IMR-90 (cell line): Measurements from ENCODE around the gene RPP25. TPM values are rescaled to one million over a fixed set of nuclear protein-coding genes. Genes with fewer than 3 reads are reported as not detected.

Experiments used
- ATAC-seq: fragments of 200-7000 bp; cut with Tn5 transposase; 2 replicates; pipeline ENCODE4 v1.9.1; 2020; ENCODE audit warnings: low read depth, mild to moderate bottlenecking, moderate library complexity
- BruUV-seq: library from RNA; stranded (reverse); fragments of 400-500 nt; replicated peaks from 2 replicates; lab custom pipeline; 2021; lab: Mats Ljungman, UMichigan
- CTCF ChIA-PET: fragments of 300-600 bp; formaldehyde crosslinking; extraction: SDS; loops from one replicate; lab custom pipeline; 2021; ENCODE audit warnings: antibody characterized with exemption; lab: Yijun Ruan, JAX
- POLR2A ChIA-PET: fragments of 300-600 bp; sonication (Branson Sonifier 250); formaldehyde crosslinking; loops from one replicate; lab custom pipeline; 2022; ENCODE audit warnings: antibody characterized with exemption; ENCODE audit not compliant: unreplicated experiment; lab: Charles Lee
- DNase-seq: peaks from one replicate; pipeline ENCODE4 v3.0.0; 2013
- H2AFZ ChIP-seq: replicated peaks from 2 replicates; pipeline ENCODE3; 2013; ENCODE audit warnings: low read length, mild to moderate bottlenecking; ENCODE audit not compliant: poor library complexity
- H2AK5ac ChIP-seq: 2 replicates; pipeline ENCODE4 v1.6.1; 2013; ENCODE audit warnings: low read depth, low read length, inconsistent platforms
- H2AK9ac ChIP-seq: replicated peaks from 2 replicates; pipeline ENCODE3; 2013; ENCODE audit warnings: mild to moderate bottlenecking, low read depth, low read length, moderate library complexity; ENCODE audit not compliant: poor library complexity
- H2BK120ac ChIP-seq: 2 replicates; pipeline ENCODE4 v1.6.1; 2013; ENCODE audit warnings: low read depth, low read length, inconsistent platforms
- H2BK15ac ChIP-seq: 3 replicates; pipeline ENCODE4 v1.6.1; 2013; ENCODE audit warnings: low read depth, low read length, inconsistent platforms
- H2BK20ac ChIP-seq: 2 replicates; pipeline ENCODE4 v1.6.1; 2013; ENCODE audit warnings: low read depth, mild to moderate bottlenecking, inconsistent platforms, low read length, moderate library complexity
- H2BK5ac ChIP-seq: 2 replicates; pipeline ENCODE4 v1.6.1; 2013; ENCODE audit warnings: mild to moderate bottlenecking, low read depth, low read length, inconsistent platforms; ENCODE audit not compliant: poor library complexity, severe bottlenecking
- H3K14ac ChIP-seq: replicated peaks from 2 replicates; pipeline ENCODE4 v1.6.1; 2013; ENCODE audit warnings: low read depth, low read length, inconsistent platforms
- H3K18ac ChIP-seq: 2 replicates; pipeline ENCODE4 v1.6.1; 2013; ENCODE audit warnings: low read depth, low read length, control low read depth
- H3K23ac ChIP-seq: 2 replicates; pipeline ENCODE4 v1.6.1; 2013; ENCODE audit warnings: low read depth, low read length, inconsistent platforms
- H3K27ac ChIP-seq: 2 replicates; pipeline ENCODE4 v1.5.1; 2013; ENCODE audit warnings: mild to moderate bottlenecking, control low read depth, low read length; ENCODE audit not compliant: insufficient read depth
- H3K27me3 ChIP-seq: 2 replicates; pipeline ENCODE4 v1.6.1; 2013; ENCODE audit warnings: low read length; ENCODE audit not compliant: control insufficient read depth, insufficient read depth
- H3K36me3 ChIP-seq: 2 replicates; pipeline ENCODE4 v1.6.1; 2013; ENCODE audit warnings: low read length, mixed read lengths; ENCODE audit not compliant: control insufficient read depth, insufficient read depth
- H3K4ac ChIP-seq: 2 replicates; pipeline ENCODE4 v1.6.1; 2013; ENCODE audit warnings: low read depth, low read length, inconsistent platforms
- H3K4me1 ChIP-seq: 2 replicates; pipeline ENCODE4 v1.6.1; 2013; ENCODE audit warnings: low read length, mixed read lengths; ENCODE audit not compliant: control insufficient read depth, insufficient read depth
- H3K4me2 ChIP-seq: 2 replicates; pipeline ENCODE4 v1.6.1; 2013; ENCODE audit warnings: low read depth, mild to moderate bottlenecking, control low read depth, low read length, moderate library complexity
- H3K4me3 ChIP-seq: 2 replicates; pipeline ENCODE4 v1.5.1; 2013; ENCODE audit warnings: low read depth, mild to moderate bottlenecking, control low read depth, low read length, moderate library complexity; ENCODE audit not compliant: insufficient read depth
- H3K56ac ChIP-seq: 2 replicates; pipeline ENCODE4 v1.6.1; 2013; ENCODE audit warnings: low read length, inconsistent platforms; ENCODE audit not compliant: insufficient read depth; ENCODE audit errors: extremely low read depth
- H3K79me1 ChIP-seq, 2 experiments: 2 replicates each; pipeline ENCODE4 v1.6.1; 2013; ENCODE audit warnings: low read length in 2 of 2, inconsistent platforms in 1 of 2, low read depth in 1 of 2
- H3K9ac ChIP-seq: 2 replicates; pipeline ENCODE4 v1.6.1; 2013; ENCODE audit warnings: low read depth, low read length, control low read depth
- H3K9me1 ChIP-seq: 2 replicates; pipeline ENCODE4 v1.6.1; 2013; ENCODE audit warnings: low read length, inconsistent platforms; ENCODE audit not compliant: insufficient read depth
- H3K9me3 ChIP-seq: 2 replicates; pipeline ENCODE4 v1.6.1; 2013; ENCODE audit warnings: low read length; ENCODE audit not compliant: control insufficient read depth, insufficient read depth
- H4K20me1 ChIP-seq: 2 replicates; pipeline ENCODE4 v1.6.1; 2013; ENCODE audit warnings: low read length, inconsistent platforms; ENCODE audit not compliant: insufficient read depth
- H4K5ac ChIP-seq: 2 replicates; pipeline ENCODE4 v1.6.1; 2013; ENCODE audit warnings: mild to moderate bottlenecking, low read depth, low read length, control low read depth
- H4K8ac ChIP-seq, 2 experiments: 2 replicates each; pipeline ENCODE4 v1.6.1; 2013; ENCODE audit warnings: low read depth in 2 of 2, low read length in 2 of 2, control low read depth in 1 of 2, inconsistent platforms in 1 of 2
- H4K91ac ChIP-seq: 2 replicates; pipeline ENCODE4 v1.6.1; 2013; ENCODE audit warnings: low read depth, low read length, inconsistent platforms; ENCODE audit not compliant: insufficient read depth
- BHLHE40 ChIP-seq: fragments of 150-350 bp; IDR thresholded peaks from 2 replicates; pipeline ENCODE4 v1.6.1; 2016; ENCODE audit warnings: mild to moderate bottlenecking, low read depth, low read length
- CHD1 ChIP-seq: IDR thresholded peaks from 2 replicates; pipeline ENCODE4 v1.6.1; 2012; ENCODE audit warnings: low read depth, low read length, improper control_type of control experiment
- RCOR1 ChIP-seq: IDR thresholded peaks from 2 replicates; pipeline ENCODE4 v1.6.1; 2012; ENCODE audit warnings: mild to moderate bottlenecking, low read length, improper control_type of control experiment; ENCODE audit not compliant: insufficient replicate concordance
- SMC3 ChIP-seq: fragments of 150-350 bp; IDR thresholded peaks from 2 replicates; pipeline ENCODE4 v1.6.1; 2016; ENCODE audit warnings: low read depth, mild to moderate bottlenecking, antibody characterized with exemption, low read length, moderate library complexity
- WGBS, 2 experiments: methylation state at CpG; one replicate each; pipeline versions ENCODE4 v1.1.5 to v1.1.7; 2013; ENCODE audit warnings: missing lambda C conversion rate in 2 of 2; ENCODE audit not compliant: insufficient read length in 1 of 2; ENCODE audit errors: extremely low coverage in 2 of 2; 5-methylcytosine and 5-hydroxymethylcytosine counted together
- dilution Hi-C: fragments of 300-500 bp; cut with HindIII; formaldehyde crosslinking; loops from one replicate; pipeline ENCODE4 v1.14.3; 2018; ENCODE audit warnings: low sequenced_read_pairs; ENCODE audit not compliant: unreplicated experiment
- in situ Hi-C: fragments of 300-500 bp; cut with MboI; formaldehyde crosslinking; loops from 3 replicates; pipeline ENCODE4 v1.14.3; 2019; ENCODE audit warnings: low sequenced_read_pairs, inconsistent platforms, mixed read lengths
- intact Hi-C: fragments of 100-400 bp; cut with micrococcal nuclease; formaldehyde crosslinking; loops from 2 replicates; pipeline ENCODE4 v1.10.0; 2022
- polyA plus RNA-seq, 3 experiments: library from polyadenylated mRNA; depleted of rRNA; stranded (reverse); fragments of >200 nt; gene quantifications; 2 replicates each; pipeline ENCODE4 v1.2.3, GENCODE V29; 2012; ENCODE audit warnings: low replicate concordance in 1 of 3
- total RNA-seq: library from RNA; depleted of rRNA; stranded (reverse); fragments of >200 nt; gene quantifications from 2 replicates; pipeline ENCODE4 v1.2.3, GENCODE V29; 2012

The RPP25 gene
- total and polyA plus RNA-seq, 2 of the 4 experiments (the other 2 are of a cell fraction): 0.18 to 0.38 TPM

DNA sequence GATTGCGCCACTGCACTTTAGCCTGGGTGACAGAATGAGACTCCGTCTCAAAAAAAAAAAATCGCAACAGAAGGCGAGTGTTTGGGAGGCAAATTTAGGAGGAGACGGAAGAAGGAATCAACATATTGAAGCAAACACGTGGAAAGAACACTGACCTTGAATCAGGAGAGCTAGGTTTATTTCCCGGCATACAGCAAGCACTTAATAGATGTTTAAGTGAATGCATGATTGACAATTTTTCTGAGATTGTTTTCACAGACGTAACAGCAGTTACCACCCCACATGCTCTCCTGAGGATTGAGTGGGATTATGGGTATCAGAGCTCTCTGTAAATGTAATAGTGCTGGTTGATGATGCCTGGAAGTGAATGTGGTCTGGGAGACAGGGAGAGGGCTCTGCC lies 5.6 kb upstream of the RPP25 start:
- intact Hi-C loops: no loop called here

More for the DNA sequence above, 5.6 kb upstream of the RPP25 start:
- H3K4ac ChIP-seq: no peak overlapping the region
- 100% methylated on average over 4 of the region's 8 CpGs; no CpG with 5 or more reads in 1 of the 2 experiments for WGBS, 2 experiments
- H2BK120ac ChIP-seq: no peak overlapping the region
- H3K36me3 ChIP-seq: no peaks in the 10 kb centered on the region
- BruUV-seq: no TSS peak
- H3K4me1 ChIP-seq: peaks cover 2% of the 10 kb centered on the region; the same call in 1 of the 2 replicates
- in situ Hi-C loops: no loop called here
- no peaks in the 10 kb centered on the region for H3K9me3 ChIP-seq
- no peaks in the 10 kb centered on the region for H4K20me1 ChIP-seq
- no peak overlapping the region for H3K9ac ChIP-seq
- POLR2A ChIA-PET: no interaction called here
- H2BK5ac ChIP-seq: no peak overlapping the region
- H2AFZ ChIP-seq: no peak overlapping the region
- no peak for TF ChIP-seq RCOR1
- no peak for TF ChIP-seq CHD1
- TF ChIP-seq SMC3: no peak
- no peak for TF ChIP-seq BHLHE40
- peaks cover 44% of the 10 kb centered on the region for H3K27me3 ChIP-seq
- no peak overlapping the region for H4K5ac ChIP-seq
- no peak overlapping the region for H3K27ac ChIP-seq
- no peak overlapping the region for H2BK15ac ChIP-seq
- H2AK5ac ChIP-seq: no peak overlapping the region
- no peak overlapping the region for H3K56ac ChIP-seq
- H2BK20ac ChIP-seq: no peak overlapping the region
- H3K4me3 ChIP-seq: no peak overlapping the region
- H2AK9ac ChIP-seq: no peak overlapping the region
- H3K4me2 ChIP-seq: no peak overlapping the region
- ATAC-seq (no peak), DNase-seq (no peak)
- no peaks in the 10 kb centered on the region for H3K9me1 ChIP-seq
- no peak overlapping the region for H4K8ac ChIP-seq
- CTCF ChIA-PET: no interaction called here
- no peak overlapping the region for H3K18ac ChIP-seq
- no peak overlapping the region for H3K14ac ChIP-seq
- dilution Hi-C loops: no loop called here
- no peaks in the 10 kb centered on the region for H3K79me1 ChIP-seq
- no peak overlapping the region for H4K91ac ChIP-seq
- H3K23ac ChIP-seq: no peak overlapping the region
